HG02763 (cell line): ENCODE data around the gene ELOVL5.
A peak's percentile ranks its signal among the peaks of the same experiment; 100 is the strongest.

Experiments used
- ATAC-seq: cut with Tn5 transposase; IDR thresholded peaks from one replicate; pipeline ENCODE4 v1.9.1; 2021; ENCODE audit warnings: mild to moderate bottlenecking, moderate library complexity; ENCODE audit not compliant: unreplicated experiment

Gene ELOVL5

DNA sequence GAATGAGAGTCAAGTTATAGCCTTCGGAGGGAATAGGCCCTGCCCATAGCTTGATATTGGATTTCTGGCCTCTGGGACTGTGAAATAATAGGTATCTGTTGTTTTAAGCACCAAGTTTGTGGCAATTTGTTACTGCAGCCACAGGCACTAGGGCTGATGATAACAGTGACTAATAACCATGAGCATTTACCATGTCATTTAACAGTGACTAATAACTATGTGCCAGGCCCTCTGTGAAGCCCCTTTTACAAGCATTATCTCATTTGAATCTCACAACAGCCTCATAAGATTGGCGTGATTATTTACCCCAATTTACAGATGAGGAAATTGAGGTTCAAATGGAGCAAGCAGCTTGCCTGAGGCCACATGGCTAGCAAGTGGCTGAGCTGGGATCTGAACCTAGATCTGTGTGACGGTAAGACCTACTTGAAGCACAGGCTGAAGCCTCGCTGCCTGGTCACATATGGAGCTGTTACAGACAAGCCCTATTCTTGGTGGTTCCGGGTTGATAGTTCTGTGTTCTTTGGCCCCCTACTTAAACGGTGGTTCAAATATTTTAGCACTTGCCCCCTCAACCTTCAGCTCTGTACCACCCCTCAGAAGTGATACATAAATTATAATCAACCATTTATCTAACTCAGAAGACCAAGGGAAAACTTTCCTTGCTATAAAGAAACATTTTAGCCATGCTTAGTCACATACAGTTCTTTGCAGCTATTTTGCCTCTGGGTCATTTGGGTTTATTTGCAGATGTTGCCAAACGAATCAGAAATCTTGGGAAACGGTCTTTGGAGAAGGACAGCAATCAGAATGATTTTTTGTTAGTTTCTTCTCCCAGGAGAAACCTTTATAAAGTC is 98.3 kb downstream of the ELOVL5 start:
- no peak for ATAC-seq

DNA sequence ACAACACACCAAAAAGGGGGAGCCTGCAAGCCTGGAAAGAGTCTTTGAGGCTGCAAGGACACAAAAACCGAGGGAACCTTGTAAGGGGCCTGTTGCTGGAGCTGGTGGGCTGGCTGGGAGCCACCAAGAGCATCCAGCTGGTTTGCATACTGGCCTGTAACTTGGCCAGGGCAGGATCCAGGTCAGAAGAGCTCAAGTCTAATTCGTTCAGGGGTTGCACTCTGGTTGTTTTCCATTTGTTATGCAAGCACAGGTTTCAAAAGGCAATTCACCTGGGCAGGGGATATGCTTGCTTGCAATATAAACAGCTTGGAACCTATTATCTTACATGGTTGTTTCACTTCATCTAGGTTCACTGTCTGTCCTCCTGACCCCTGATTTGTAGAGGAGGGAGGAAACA is 101.8 kb downstream of the ELOVL5 start:
- ATAC-seq, result no peak

DNA sequence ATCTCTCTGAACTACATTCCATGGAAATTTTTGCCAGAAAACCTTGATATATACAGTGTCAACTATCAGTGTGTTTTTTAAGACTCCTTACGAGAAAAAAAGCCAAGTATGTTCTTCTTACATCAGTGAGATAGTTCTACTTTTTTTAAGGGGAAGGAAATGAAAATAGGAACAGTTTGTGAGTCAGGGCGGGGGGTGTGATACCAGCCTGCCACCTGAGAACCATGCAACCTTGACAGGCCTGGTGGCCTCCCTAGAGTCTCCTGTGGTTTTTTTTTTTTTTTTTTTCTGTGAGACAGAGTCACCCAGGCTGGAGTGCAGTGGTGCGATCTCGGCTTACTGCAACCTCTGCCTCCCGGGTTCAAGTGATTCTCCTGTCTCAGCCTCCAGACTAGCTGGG is 103.8 kb downstream of the ELOVL5 start:
- ATAC-seq, result peak; percentile 78

DNA sequence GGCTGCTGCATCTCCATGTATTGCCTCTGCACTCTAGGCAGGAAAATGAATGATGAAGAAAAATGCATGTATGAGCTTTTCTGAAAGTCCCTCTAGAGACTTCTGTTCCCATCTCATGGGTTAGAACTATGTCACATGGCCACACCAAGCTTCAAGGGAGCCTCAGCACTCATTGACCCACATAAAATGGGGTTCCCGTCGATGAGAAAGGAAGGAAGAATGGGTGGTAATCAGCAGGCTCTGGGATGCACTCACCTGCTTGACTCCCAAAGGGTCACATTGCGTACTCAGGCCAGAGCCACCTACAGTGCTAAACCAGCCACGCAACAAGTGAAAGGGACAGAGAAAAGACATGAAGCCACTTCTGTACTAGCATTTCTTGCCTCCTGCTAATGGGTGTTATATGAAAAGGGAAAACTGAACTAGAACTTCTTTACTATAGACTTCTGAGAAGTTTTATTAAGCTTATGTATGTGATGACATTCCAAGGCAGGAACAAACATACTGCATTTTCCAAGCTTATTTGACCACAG is 104.3 kb downstream of the ELOVL5 start:
- no peak for ATAC-seq

DNA sequence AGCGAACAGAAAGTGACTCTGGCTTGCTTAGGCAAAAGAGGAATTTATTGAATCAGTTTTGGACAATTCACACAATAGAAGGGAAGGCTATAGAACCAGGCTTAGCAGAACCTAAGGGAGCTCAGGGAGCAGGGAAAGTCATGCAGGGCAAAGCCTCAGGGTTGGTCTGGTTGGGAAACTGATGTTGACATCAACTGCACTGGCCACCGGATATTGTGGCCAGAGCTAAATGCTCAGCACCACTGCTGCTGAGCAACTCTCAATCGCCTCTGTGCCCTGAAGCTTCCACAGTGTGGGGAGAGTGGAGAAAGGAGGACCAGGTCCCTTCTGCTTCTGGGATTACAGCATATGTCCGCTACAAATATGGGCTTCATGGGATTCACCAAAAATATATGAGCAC is 106.8 kb downstream of the ELOVL5 start:
- no peak for ATAC-seq

DNA sequence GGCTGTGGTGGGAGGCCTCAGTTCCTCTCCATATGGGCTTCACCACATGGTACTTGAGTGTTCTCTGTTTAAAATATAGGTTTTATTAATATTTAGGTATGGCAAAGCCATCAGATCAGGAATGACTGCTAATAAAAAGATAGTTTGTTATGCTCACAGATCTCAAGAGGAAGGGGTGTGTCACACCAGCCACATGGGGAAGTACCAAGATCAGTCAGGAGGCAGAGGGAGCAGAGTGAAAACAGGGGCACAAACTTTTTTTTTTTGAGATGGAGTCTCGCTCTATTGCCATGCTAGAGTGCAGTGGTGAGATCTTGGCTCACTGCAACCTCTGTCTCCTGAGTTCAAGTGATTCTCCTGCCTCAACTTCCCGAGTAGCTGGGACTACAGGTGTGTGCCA is 108.0 kb downstream of the ELOVL5 start:
- ATAC-seq, result no peak

DNA sequence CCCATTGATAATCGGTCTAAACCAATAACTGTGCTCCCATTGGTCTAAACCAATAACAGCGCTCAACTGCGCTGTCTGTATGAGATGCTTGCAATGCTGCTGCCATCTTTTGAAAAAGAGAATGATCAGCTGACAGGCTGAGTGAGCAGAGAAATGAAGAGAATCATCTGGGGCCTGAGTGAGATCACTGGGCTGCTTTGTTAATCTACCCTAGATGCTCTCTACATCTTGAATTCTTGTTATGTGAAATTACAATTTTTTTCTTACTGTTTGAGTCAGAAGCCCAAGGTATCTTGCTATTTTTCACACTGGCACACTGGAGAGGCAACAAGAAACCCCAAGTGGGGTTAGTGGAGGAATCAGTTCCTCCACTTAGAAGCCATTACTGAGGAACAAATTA is 108.6 kb downstream of the ELOVL5 start:
- no peak for ATAC-seq

DNA sequence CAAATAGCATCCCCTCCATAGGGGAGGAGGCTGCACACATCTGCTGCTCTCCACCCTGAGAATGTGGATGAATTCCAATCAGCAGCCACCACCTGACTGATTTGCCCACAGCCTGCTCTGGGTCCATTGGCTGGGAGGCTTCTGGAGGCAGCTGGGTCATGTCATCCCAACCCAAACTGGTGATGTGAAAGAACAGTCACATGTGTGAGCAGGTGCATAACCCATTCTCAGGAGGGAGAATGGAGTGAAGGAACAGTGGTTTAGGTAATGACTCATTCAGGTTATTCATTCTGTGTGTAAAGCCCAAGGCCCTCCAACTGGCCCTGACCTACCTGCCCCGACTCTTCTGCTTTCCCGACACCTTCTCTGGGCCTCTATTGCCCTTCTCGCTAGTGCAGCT is 109.2 kb downstream of the ELOVL5 start:
- peak; percentile 70 for ATAC-seq

DNA sequence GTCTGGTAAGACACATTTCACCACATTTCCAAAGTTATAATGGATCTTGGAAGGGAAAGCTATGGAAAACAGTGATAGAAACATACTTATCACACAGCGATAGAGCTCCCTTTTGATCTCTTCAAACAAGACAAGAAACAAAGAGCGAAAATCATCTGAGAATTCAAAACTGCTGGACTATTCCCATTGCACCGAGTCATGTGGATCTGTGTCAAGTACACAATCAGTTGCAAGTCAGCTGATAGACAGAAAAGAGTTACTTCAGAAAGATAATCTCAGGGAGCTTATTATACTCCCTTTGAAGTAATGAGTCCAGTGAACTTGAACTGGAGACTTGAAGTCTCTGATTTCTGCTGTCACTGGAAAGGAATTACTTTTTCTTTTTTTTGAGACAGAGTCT is 110.4 kb downstream of the ELOVL5 start:
- ATAC-seq, result no peak

DNA sequence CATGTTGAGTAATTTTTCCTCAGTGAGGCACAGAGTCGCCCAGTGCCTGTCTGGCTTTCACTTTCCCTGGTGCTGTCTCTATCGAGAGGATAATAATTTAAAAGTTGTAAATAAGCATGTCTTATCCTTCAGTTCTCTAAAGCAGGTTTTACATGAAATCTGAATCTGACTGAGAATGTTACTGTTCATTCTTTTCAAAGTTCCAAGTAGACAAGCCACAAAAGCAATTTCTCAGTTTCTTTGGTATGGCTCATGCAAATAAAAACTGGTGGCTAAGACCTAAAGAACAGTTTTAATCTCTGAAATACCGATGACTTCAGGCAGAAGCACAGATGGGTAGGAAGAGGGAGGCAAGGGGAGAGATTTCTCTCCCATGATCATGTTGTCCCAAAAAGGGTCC is 112.5 kb downstream of the ELOVL5 start:
- ATAC-seq, result no peak

DNA sequence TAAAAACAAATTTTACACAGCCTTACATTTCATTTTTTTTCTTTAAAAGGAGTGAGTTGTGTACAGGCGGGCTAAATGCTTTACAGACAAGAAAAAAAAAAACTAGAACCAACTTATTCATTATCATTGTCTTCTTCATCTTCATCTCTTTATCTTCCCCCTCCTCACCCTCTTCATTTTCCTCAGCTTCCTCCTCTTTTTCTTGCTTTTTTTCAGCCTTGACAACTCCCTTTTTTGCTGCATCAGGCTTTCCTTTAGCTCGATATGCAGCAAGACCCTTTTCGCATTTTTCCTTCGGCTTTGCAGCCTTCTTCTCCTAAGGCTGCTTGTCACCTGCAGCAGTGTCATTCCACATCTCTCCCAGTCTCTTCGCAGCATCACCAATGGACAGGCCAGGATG is 113.2 kb downstream of the ELOVL5 start:
- no peak for ATAC-seq

DNA sequence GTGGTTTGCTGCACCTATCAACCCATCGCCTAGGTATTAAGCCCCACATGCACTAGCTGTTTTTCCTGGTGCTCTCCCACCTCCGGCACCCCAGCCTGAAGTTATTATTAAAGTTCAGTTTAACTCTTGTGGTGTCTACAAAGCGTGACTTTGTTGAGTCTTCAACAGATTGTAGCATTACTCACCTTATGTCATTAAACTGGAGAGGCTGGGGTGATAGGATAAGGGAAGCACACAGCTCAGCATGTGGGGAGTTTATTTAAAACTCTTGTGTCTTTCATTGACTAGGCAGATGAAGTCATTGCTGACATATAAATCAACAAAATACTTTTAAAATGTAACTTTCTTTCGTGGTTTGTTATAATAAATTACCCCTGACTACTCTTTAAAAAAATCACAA is 115.4 kb downstream of the ELOVL5 start:
- no peak for ATAC-seq

DNA sequence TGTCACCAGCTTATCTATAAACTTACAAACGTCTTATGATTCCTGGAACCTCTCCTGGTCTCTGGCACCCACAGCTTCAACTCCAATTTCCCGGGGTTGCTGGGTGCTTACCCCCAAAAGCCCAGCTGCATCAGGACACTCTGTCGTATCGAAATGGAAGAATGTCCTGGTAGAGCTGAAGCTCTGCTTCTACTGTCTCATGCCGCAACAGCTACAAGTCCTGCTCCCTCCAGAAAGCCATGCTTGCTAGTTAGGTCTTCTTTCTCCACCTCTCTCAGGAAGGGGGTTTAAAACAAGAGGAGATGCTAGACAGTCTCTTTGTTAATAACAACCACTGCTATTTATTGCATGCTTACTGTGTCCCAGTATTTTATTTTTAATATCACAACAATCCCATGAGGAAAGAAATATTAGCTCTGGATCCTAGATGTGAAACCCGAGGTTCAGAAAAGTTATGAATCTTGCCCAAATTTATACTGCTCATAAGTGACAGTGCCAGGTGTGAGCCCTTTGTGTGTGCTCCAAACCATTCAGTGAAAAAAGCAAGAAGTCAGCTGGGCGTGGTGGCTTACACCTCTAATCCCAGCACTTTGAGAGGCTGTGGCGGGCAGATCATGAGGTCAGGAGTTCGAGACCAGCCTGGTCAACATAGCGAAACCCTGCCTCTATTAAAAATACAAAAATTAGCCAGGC is 117.8 kb downstream of the ELOVL5 start:
- no peak for ATAC-seq

DNA sequence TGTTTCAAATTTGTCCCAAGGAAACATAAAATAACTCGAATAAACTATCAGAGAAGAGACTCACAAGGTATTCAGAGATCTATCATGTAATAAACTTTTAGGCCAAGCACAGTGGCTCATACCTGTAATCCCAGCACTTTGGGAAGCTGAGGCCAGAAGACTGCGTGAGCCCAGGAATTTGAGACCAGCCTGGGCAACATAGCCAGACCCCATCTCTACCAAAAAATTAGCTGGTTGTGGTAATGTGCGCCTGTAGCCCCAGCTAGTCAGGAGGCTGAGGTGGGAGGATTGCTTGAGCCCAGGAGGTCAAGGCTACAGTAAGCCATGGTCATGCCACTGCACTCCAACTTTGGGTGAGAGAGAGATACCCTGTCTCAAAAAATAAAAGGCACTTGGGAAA is 120.9 kb downstream of the ELOVL5 start:
- ATAC-seq, result no peak

DNA sequence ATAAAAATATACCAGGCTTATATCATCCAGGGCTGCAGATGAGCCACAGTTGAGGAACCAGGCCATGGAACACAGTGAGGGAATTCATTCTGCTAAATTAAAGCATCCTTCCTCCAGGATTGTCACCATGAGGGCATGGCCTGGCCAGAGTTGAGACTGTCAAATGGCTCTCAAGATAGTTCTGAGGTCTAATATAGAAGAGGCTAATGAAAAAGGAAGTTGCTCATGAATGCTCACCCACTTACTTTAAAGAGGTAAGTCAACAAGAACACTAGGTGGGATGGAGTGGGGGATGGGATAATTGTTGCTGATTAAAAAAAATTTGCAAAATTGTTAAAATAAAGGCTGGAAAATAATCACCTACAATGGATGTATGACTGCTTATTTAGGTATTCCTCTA is 128.1 kb downstream of the ELOVL5 start:
- no peak for ATAC-seq
